Small intestine (tissue), 7 donors: Measurements from ENCODE around the gene PDZD8. TPM values are rescaled to one million over a fixed set of nuclear protein-coding genes. Genes with fewer than 3 reads are reported as not detected.

Experiments used
- DNase-seq, 2 donors: peaks; one replicate each; pipeline versions ENCODE4 v3.0.0 to v3.0.0-alpha.2; 2013
- FAIRE-seq: peaks from 2 replicates; lab custom pipeline; 2012; peaks lifted over from hg19 to GRCh38; lab: Jason Lieb, UNC
- H3K27ac ChIP-seq, 3 donors: one replicate each; pipeline ENCODE4 v1.5.1; 2013; ENCODE audit warnings: low read length in 2 of 3, mild to moderate bottlenecking in 2 of 3, control low read depth in 1 of 3, inconsistent platforms in 1 of 3, low read depth in 1 of 3, moderate library complexity in 1 of 3
- H3K27me3 ChIP-seq, 3 donors: one replicate each; pipeline ENCODE4 v1.6.1; 2013; ENCODE audit warnings: low read length in 3 of 3, inconsistent platforms in 1 of 3; ENCODE audit not compliant: control insufficient read depth in 3 of 3, insufficient read depth in 3 of 3
- H3K36me3 ChIP-seq, 3 donors: one replicate each; pipeline ENCODE4 v1.6.1; 2013; ENCODE audit warnings: low read length in 3 of 3, inconsistent platforms in 1 of 3, low read depth in 1 of 3, mild to moderate bottlenecking in 1 of 3, moderate library complexity in 1 of 3; ENCODE audit not compliant: control insufficient read depth in 3 of 3, insufficient read depth in 2 of 3
- H3K4me1 ChIP-seq, 3 donors: one replicate each; pipeline ENCODE4 v1.6.1; 2013; ENCODE audit warnings: low read length in 2 of 3, inconsistent platforms in 1 of 3, low read depth in 1 of 3, mild to moderate bottlenecking in 1 of 3, moderate library complexity in 1 of 3; ENCODE audit not compliant: control insufficient read depth in 3 of 3, insufficient read depth in 2 of 3
- H3K4me3 ChIP-seq, 3 donors: one replicate each; pipeline ENCODE4 v1.5.1; 2013; ENCODE audit warnings: low read length in 3 of 3, control low read depth in 1 of 3, inconsistent platforms in 1 of 3, low read depth in 1 of 3, mild to moderate bottlenecking in 1 of 3, moderate library complexity in 1 of 3
- H3K9me3 ChIP-seq, 2 donors: one replicate each; pipeline ENCODE4 v1.6.1; 2013; ENCODE audit warnings: low read depth in 1 of 2, low read length in 1 of 2; ENCODE audit not compliant: control insufficient read depth in 2 of 2, insufficient read depth in 1 of 2
- WGBS, 3 donors: extraction: QIAGEN DNeasy Blood & Tissue Kit; methylation state at CpG; one replicate each; pipeline ENCODE4 v1.1.7; 2013; 5-methylcytosine and 5-hydroxymethylcytosine counted together
- polyA plus RNA-seq, 4 donors: library from polyadenylated mRNA; stranded (reverse) in 3 of 4; unstranded in 1 of 4; fragments of 200-250 nt in 3 of 4; fragments of 120-200 nt in 1 of 4; gene quantifications; one replicate each; pipeline versions ENCODE4 v1.2.1 to v1.2.3, GENCODE V29; 2013
- donor health status: healthy with polysubstance abuse.
- donor health status: control.
- donor health status: control.
- donor health status: Bipolar disorder and iron deficiency.
- donor health status: healthy.

The PDZD8 gene
- polyA plus RNA-seq, 4 donors = 5.8 to 37.8 (median 12.9) TPM

GRCh38 chr10:117268907-117269306 is 106.3 kb downstream of the PDZD8 start:
- no peak for DNase-seq
- WGBS, 3 donors = 92 to 94% (median 94%) methylated on average over 2 of the region's 2 CpGs
- Histone ChIP-seq H3K36me3 (no peaks in the 10 kb centered on the region), H3K4me1 (no peaks in the 10 kb centered on the region), H3K9me3 (no peaks in the 10 kb centered on the region), H3K4me3 (no peak overlapping the region), H3K27ac (no peak overlapping the region), H3K27me3 (no peaks in the 10 kb centered on the region)
- no peak for FAIRE-seq

- no peaks in the 10 kb centered on the region for H3K27me3 ChIP-seq
- no peaks in the 10 kb centered on the region for H3K36me3 ChIP-seq
- H3K27ac ChIP-seq = no peak overlapping the region
- DNase-seq (no peak), FAIRE-seq (no peak)
- H3K4me1 ChIP-seq = no peaks in the 10 kb centered on the region
- 91 to 94% (median 92%) methylated on average over 4 of the region's 4 CpGs for WGBS, 3 donors
- no peaks in the 10 kb centered on the region for H3K9me3 ChIP-seq
- no peak overlapping the region for H3K4me3 ChIP-seq
Observed at GRCh38 chr10:117268258-117268657, 107.0 kb downstream of the PDZD8 start.

- no peak for DNase-seq
- 85 to 96% (median 86%) methylated on average over 2 of the region's 2 CpGs for WGBS, 3 donors
- Histone ChIP-seq H3K4me1 (no peaks in the 10 kb centered on the region), H3K27me3 (peaks cover 0 to 2% (median 0%) of the 10 kb centered on the region in 3 donors), H3K36me3 (no peaks in the 10 kb centered on the region), H3K27ac (no peak overlapping the region), H3K4me3 (no peak overlapping the region), H3K9me3 (no peaks in the 10 kb centered on the region)
- no peak for FAIRE-seq
Observed at GRCh38 chr10:117266812-117267211, 108.4 kb downstream of the PDZD8 start.

- no peak for DNase-seq
- no peak for FAIRE-seq
- Histone ChIP-seq H3K9me3 (no peaks in the 10 kb centered on the region), H3K36me3 (no peaks in the 10 kb centered on the region), H3K27me3 (peaks cover 0 to 2% (median 0%) of the 10 kb centered on the region in 3 donors), H3K4me1 (no peaks in the 10 kb centered on the region), H3K4me3 (no peak overlapping the region), H3K27ac (no peak overlapping the region)
- WGBS, 3 donors = 77 to 82% (median 80%) methylated on average over 9 of the region's 9 CpGs
Observed at GRCh38 chr10:117266400-117266799, 108.8 kb downstream of the PDZD8 start.

- peaks cover 0 to 4% (median 0%) of the 10 kb centered on the region in 3 donors for H3K4me1 ChIP-seq
- H3K27me3 ChIP-seq = peaks cover 0 to 6% (median 0%) of the 10 kb centered on the region in 3 donors
- WGBS, 3 donors = 50 to 69% (median 63%) methylated on average over 7 of the region's 7 CpGs
- peak; percentile 18 to 21 for DNase-seq
- FAIRE-seq = no peak
- no peaks in the 10 kb centered on the region for H3K9me3 ChIP-seq
- H3K4me3 ChIP-seq = no peak overlapping the region
- H3K27ac ChIP-seq = no peak overlapping the region
- H3K36me3 ChIP-seq = no peaks in the 10 kb centered on the region
Observed at GRCh38 chr10:117264782-117265181, 110.5 kb downstream of the PDZD8 start.

GRCh38 chr10:117262903-117263293 is 112.3 kb downstream of the PDZD8 start:
- Histone ChIP-seq H3K4me3 (no peak overlapping the region), H3K27ac (no peak overlapping the region), H3K4me1 (peaks cover 0 to 4% (median 0%) of the 10 kb centered on the region in 3 donors), H3K36me3 (no peaks in the 10 kb centered on the region), H3K9me3 (no peaks in the 10 kb centered on the region), H3K27me3 (peaks cover 0 to 10% (median under 1%) of the 10 kb centered on the region in 3 donors)
- FAIRE-seq = no peak
- DNase-seq = no peak
- WGBS, 3 donors = 70 to 83% (median 81%) methylated on average over 7 of the region's 7 CpGs

- FAIRE-seq (no peak), DNase-seq (peak; percentile 38 to 54)
- peaks cover 0 to 10% (median 5%) of the 10 kb centered on the region in 3 donors for H3K27me3 ChIP-seq
- H3K9me3 ChIP-seq = no peaks in the 10 kb centered on the region
- no peaks in the 10 kb centered on the region for H3K36me3 ChIP-seq
- whole genome bisulfite sequencing, 3 donors = 56 to 68% (median 61%) methylated on average over 10 of the region's 10 CpGs
- H3K4me3 ChIP-seq = no peak overlapping the region
- peaks cover 0 to 4% (median 0%) of the 10 kb centered on the region in 3 donors for H3K4me1 ChIP-seq
- no peak overlapping the region for H3K27ac ChIP-seq
Observed at GRCh38 chr10:117262291-117262902, 112.8 kb downstream of the PDZD8 start.

- peaks cover 0 to 4% (median 0%) of the 10 kb centered on the region in 3 donors for H3K4me1 ChIP-seq
- H3K36me3 ChIP-seq = no peaks in the 10 kb centered on the region
- FAIRE-seq (no peak), DNase-seq (no peak)
- no peaks in the 10 kb centered on the region for H3K9me3 ChIP-seq
- H3K4me3 ChIP-seq = no peak overlapping the region
- 78 to 95% (median 88%) methylated on average over 3 of the region's 3 CpGs for WGBS, 3 donors
- H3K27me3 ChIP-seq = peaks cover 0 to 10% (median 5%) of the 10 kb centered on the region in 3 donors
- H3K27ac ChIP-seq = no peak overlapping the region
Observed at GRCh38 chr10:117261501-117261900, 113.7 kb downstream of the PDZD8 start.
